ENCODE data around the gene FAM241B. TPM values are rescaled to one million over a fixed set of nuclear protein-coding genes. Genes with fewer than 3 reads are reported as not detected.

FAM241B gene
- total RNA-seq, 1 donor from 2014 or later, result 2.6 TPM

- H3K4me2 ChIP-seq, result no peak overlapping the region
- H3K27ac ChIP-seq, result no peak overlapping the region
- H3K4me1 ChIP-seq, result no peaks in the 10 kb centered on the region
- no peaks in the 10 kb centered on the region for H4K20me1 ChIP-seq (ENCODE audit: low read depth)
- H3K79me2 ChIP-seq (ENCODE audit: low read depth), result no peaks in the 10 kb centered on the region
- no peak overlapping the region for H3K27ac Mint-ChIP-seq
- no peak for DNase-seq (ENCODE audit: low spot score)
- H3K9ac ChIP-seq, result no peak overlapping the region
- no peak overlapping the region for H2AFZ ChIP-seq (replicated peaks)
- no peak for TF ChIP-seq EZH2phosphoT487 (IDR thresholded peaks at IDR 0.05)
- TF ChIP-seq EZH2 (IDR thresholded peaks at IDR 0.05), result no peak
- TF ChIP-seq, protein P1, sequence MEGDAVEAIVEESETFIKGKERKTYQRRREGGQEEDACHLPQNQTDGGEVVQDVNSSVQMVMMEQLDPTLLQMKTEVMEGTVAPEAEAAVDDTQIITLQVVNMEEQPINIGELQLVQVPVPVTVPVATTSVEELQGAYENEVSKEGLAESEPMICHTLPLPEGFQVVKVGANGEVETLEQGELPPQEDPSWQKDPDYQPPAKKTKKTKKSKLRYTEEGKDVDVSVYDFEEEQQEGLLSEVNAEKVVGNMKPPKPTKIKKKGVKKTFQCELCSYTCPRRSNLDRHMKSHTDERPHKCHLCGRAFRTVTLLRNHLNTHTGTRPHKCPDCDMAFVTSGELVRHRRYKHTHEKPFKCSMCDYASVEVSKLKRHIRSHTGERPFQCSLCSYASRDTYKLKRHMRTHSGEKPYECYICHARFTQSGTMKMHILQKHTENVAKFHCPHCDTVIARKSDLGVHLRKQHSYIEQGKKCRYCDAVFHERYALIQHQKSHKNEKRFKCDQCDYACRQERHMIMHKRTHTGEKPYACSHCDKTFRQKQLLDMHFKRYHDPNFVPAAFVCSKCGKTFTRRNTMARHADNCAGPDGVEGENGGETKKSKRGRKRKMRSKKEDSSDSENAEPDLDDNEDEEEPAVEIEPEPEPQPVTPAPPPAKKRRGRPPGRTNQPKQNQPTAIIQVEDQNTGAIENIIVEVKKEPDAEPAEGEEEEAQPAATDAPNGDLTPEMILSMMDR (IDR thresholded peaks at IDR 0.05), result no peak
- no peaks in the 10 kb centered on the region for H3K4me1 Mint-ChIP-seq
- H3K27me3 ChIP-seq, result peaks cover 57% of the 10 kb centered on the region
- H3K36me3 Mint-ChIP-seq, result no peaks in the 10 kb centered on the region
- no peak overlapping the region for H3K4me3 ChIP-seq
- H3K4me3 Mint-ChIP-seq, result no peak overlapping the region
- no peaks in the 10 kb centered on the region for H3K9me3 ChIP-seq (ENCODE audit: low read depth)
- H3K9me3 Mint-ChIP-seq, result no peaks in the 10 kb centered on the region
- H3K27me3 Mint-ChIP-seq (ENCODE audit: insufficient read depth, low read depth), result peaks cover 10% of the 10 kb centered on the region
- H3F3A ChIP-seq (ENCODE audit: low read depth), result no peaks in the 10 kb centered on the region
- no peaks in the 10 kb centered on the region for H3K36me3 ChIP-seq
These were observed 41.7 kb upstream of the FAM241B start for GRCh38 chr10:69588358-69588757.

DNA sequence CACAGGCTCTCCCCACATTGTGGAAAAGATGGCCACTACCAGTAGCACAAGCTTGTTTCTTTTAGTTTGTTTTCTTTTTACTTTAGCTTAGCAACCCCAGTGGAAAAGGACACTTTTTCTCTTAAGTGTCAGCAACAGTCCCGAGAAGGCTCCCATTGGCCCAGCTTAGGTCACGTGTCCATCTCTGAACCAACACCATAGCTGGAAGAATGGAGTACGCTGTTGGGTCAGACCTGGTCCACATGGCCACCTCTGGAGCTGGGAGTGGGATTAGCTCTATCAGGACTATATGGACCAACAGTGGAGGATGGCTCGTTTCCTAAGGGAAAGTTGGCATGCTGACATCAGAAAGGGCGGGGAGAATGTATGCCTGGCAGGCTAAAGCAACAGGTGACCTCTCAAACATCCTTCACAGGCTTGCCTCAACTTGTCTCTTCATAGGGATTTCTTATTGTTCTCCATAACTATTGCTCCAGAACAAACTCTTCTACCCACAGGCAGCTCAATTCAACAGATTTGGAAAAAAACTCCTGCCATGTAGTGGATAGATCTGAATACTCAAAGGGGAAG lies 29.2 kb upstream of the FAM241B start:
- no peaks in the 10 kb centered on the region for H3K36me3 Mint-ChIP-seq
- no peak for DNase-seq (ENCODE audit: low spot score)
- H3K9me3 ChIP-seq (ENCODE audit: low read depth), result no peaks in the 10 kb centered on the region
- H4K20me1 ChIP-seq (ENCODE audit: low read depth), result no peaks in the 10 kb centered on the region
- no peaks in the 10 kb centered on the region for H3K36me3 ChIP-seq
- no peaks in the 10 kb centered on the region for H3K4me1 ChIP-seq
- no peak overlapping the region for H3K27ac ChIP-seq
- H3K4me3 Mint-ChIP-seq, result no peak overlapping the region
- no peak overlapping the region for H2AFZ ChIP-seq (replicated peaks)
- no peaks in the 10 kb centered on the region for H3F3A ChIP-seq (ENCODE audit: low read depth)
- H3K27me3 Mint-ChIP-seq (ENCODE audit: insufficient read depth, low read depth), result peaks cover 14% of the 10 kb centered on the region
- H3K9ac ChIP-seq, result no peak overlapping the region
- H3K27ac Mint-ChIP-seq, result no peak overlapping the region
- H3K27me3 ChIP-seq, result peaks cover 7% of the 10 kb centered on the region
- TF ChIP-seq EZH2phosphoT487 (IDR thresholded peaks at IDR 0.05), result no peak
- TF ChIP-seq EZH2 (IDR thresholded peaks at IDR 0.05), result no peak
- TF ChIP-seq, protein P1 (IDR thresholded peaks at IDR 0.05), result no peak
- H3K4me1 Mint-ChIP-seq, result no peaks in the 10 kb centered on the region
- H3K9me3 Mint-ChIP-seq, result peaks cover 4% of the 10 kb centered on the region
- no peak overlapping the region for H3K4me2 ChIP-seq
- no peaks in the 10 kb centered on the region for H3K79me2 ChIP-seq (ENCODE audit: low read depth)
- no peak overlapping the region for H3K4me3 ChIP-seq

- Histone ChIP-seq H3K27ac (no peak overlapping the region), H3K4me2 (no peak overlapping the region), H3K36me3 (no peaks in the 10 kb centered on the region), H3F3A (ENCODE audit: low read depth) (no peaks in the 10 kb centered on the region), H4K20me1 (ENCODE audit: low read depth) (no peaks in the 10 kb centered on the region), H3K9ac (no peak overlapping the region), H3K4me3 (no peak overlapping the region), H3K4me1 (no peaks in the 10 kb centered on the region), H3K79me2 (ENCODE audit: low read depth) (no peaks in the 10 kb centered on the region), H3K27me3 (peaks cover 33% of the 10 kb centered on the region), H3K9me3 (ENCODE audit: low read depth) (peaks cover 4% of the 10 kb centered on the region), H2AFZ (replicated peaks) (no peak overlapping the region)
- TF ChIP-seq, protein P1 (IDR thresholded peaks at IDR 0.05), result no peak
- TF ChIP-seq EZH2phosphoT487 (IDR thresholded peaks at IDR 0.05) (no peak), EZH2 (IDR thresholded peaks at IDR 0.05) (no peak)
- Mint-ChIP-seq H3K4me3 (no peak overlapping the region), H3K9me3 (peaks cover 25% of the 10 kb centered on the region), H3K27me3 (ENCODE audit: insufficient read depth, low read depth) (peaks cover 2% of the 10 kb centered on the region), H3K36me3 (no peaks in the 10 kb centered on the region), H3K27ac (no peak overlapping the region), H3K4me1 (no peaks in the 10 kb centered on the region)
- no peak for DNase-seq (ENCODE audit: low spot score)
These were observed 21.0 kb upstream of the FAM241B start for GRCh38 chr10:69609077-69609476.
